H1 (cell line): Measurements from ENCODE around the gene MYRF.

Experiments used
- CTBP2 ChIP-seq: IDR thresholded peaks from 2 replicates; pipeline ENCODE4 v1.7.0; 2011; ENCODE audit warnings: borderline replicate concordance, mild to moderate bottlenecking, moderate library complexity, mixed read lengths, low read length; ENCODE audit not compliant: insufficient read depth, insufficient read length
- FOSL1 ChIP-seq: IDR thresholded peaks from 2 replicates; pipeline ENCODE4 v1.6.1; 2011; ENCODE audit warnings: mild to moderate bottlenecking, low read depth, low read length, moderate library complexity; ENCODE audit not compliant: insufficient read depth
- HDAC6 ChIP-seq: IDR thresholded peaks from one replicate; pipeline ENCODE4 v1.7.1; 2012; ENCODE audit warnings: low read depth, mild to moderate bottlenecking, inconsistent platforms, low read length, moderate library complexity
- KDM1A ChIP-seq: fragments of 200-600, 300-600 bp; sonication (generic); IDR thresholded peaks from 2 replicates; pipeline ENCODE4 v1.7.1; 2016; ENCODE audit warnings: mild to moderate bottlenecking, low read length, borderline replicate concordance
- POLR2A ChIP-seq, 2 experiments: IDR thresholded peaks; 1 replicate in 1 of 2; 2 replicates in 1 of 2; pipeline ENCODE4 v1.6.1; 2011; ENCODE audit warnings: low read depth in 2 of 2, low read length in 2 of 2, mild to moderate bottlenecking in 2 of 2; ENCODE audit errors: control extremely low read depth in 1 of 2
- POLR2AphosphoS5 ChIP-seq: IDR thresholded peaks from 2 replicates; pipeline ENCODE4 v1.6.1; 2011; ENCODE audit warnings: low read depth, low read length
- POU5F1 ChIP-seq: IDR thresholded peaks from 2 replicates; pipeline ENCODE4 v1.6.1; 2011; ENCODE audit warnings: low read depth, mild to moderate bottlenecking, low read length, moderate library complexity
- RAD21 ChIP-seq, 2 experiments: IDR thresholded peaks in 1 of 2; conservative IDR thresholded peaks in 1 of 2; 2 replicates each; pipeline ENCODE4 v1.6.1; 2011; ENCODE audit warnings: low read depth in 2 of 2, low read length in 2 of 2, improper control_type of control experiment in 1 of 2, inconsistent platforms in 1 of 2, mild to moderate bottlenecking in 1 of 2, moderate library complexity in 1 of 2
- RNF2 ChIP-seq: fragments of 200-900, 300-1000 bp; sonication (generic); IDR thresholded peaks from 2 replicates; pipeline ENCODE4 v1.7.1; 2016; ENCODE audit warnings: borderline replicate concordance, low read depth, mild to moderate bottlenecking, antibody characterized with exemption, low read length; ENCODE audit not compliant: poor library complexity, severe bottlenecking; ENCODE audit errors: missing control alignments
- SRF ChIP-seq: IDR thresholded peaks from 2 replicates; pipeline ENCODE4 v1.6.1; 2011; ENCODE audit warnings: mild to moderate bottlenecking, low read depth, low read length, moderate library complexity
- ZNF274 ChIP-seq: IDR thresholded peaks from 2 replicates; pipeline ENCODE4 v1.7.0; 2012; ENCODE audit warnings: low read length, borderline replicate concordance; ENCODE audit errors: extremely low read depth
- TF ChIP-seq, protein P1 (sequence below), 3 experiments: IDR thresholded peaks; 1 replicate in 2 of 3; 2 replicates in 1 of 3; pipeline versions ENCODE4 v1.5.1 to v1.6.1; 2011; ENCODE audit warnings: low read length in 3 of 3, mild to moderate bottlenecking in 3 of 3, inconsistent platforms in 2 of 3, low read depth in 1 of 3, moderate library complexity in 1 of 3; ENCODE audit not compliant: insufficient read depth in 1 of 3; ENCODE audit errors: control extremely low read depth in 1 of 3
- TF ChIP-seq, protein P2 (sequence below): IDR thresholded peaks from 2 replicates; pipeline ENCODE4 v1.6.1; 2011; ENCODE audit warnings: low read length, improper control_type of control experiment

DNA sequence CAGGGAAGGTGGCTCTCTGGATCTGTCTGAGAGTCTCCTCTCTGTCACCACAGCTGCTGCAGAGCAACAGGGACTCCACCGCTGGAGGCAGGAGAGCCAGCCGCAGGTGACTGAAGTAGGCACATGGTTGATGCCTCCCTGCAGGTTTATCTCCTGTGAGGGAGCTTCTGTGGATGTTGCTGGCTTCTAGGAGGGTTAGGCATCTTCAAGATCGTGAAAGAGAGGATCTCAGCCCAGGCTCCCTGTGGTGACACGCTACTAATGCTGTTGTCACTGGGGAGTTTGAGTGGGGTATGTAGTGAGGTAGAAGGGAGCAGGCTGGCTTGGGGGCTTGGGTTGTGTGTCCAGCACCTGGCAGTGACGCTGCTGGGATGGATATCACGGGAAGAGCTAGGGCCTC, 38.1 kb upstream of the MYRF start:
- TF ChIP-seq POLR2A (IDR thresholded peaks at IDR 0.05; ENCODE audit: control extremely low read depth in 1 of 2, low read depth in 2 of 2, low read length in 2 of 2) (no peak), RAD21 (IDR thresholded peaks at IDR 0.05 in 1 of 2, conservative IDR thresholded peaks at IDR 0.05 in 1 of 2; ENCODE audit: low read depth in 2 of 2, low read length in 2 of 2) (no peak), SRF (no peak), CTBP2 (no peak), ZNF274 (no peak), RNF2 (no peak), FOSL1 (no peak), POLR2AphosphoS5 (no peak), KDM1A (no peak), HDAC6 (no peak), POU5F1 (no peak)
- TF ChIP-seq, protein P1, sequence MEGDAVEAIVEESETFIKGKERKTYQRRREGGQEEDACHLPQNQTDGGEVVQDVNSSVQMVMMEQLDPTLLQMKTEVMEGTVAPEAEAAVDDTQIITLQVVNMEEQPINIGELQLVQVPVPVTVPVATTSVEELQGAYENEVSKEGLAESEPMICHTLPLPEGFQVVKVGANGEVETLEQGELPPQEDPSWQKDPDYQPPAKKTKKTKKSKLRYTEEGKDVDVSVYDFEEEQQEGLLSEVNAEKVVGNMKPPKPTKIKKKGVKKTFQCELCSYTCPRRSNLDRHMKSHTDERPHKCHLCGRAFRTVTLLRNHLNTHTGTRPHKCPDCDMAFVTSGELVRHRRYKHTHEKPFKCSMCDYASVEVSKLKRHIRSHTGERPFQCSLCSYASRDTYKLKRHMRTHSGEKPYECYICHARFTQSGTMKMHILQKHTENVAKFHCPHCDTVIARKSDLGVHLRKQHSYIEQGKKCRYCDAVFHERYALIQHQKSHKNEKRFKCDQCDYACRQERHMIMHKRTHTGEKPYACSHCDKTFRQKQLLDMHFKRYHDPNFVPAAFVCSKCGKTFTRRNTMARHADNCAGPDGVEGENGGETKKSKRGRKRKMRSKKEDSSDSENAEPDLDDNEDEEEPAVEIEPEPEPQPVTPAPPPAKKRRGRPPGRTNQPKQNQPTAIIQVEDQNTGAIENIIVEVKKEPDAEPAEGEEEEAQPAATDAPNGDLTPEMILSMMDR (IDR thresholded peaks at IDR 0.05; ENCODE audit: control extremely low read depth in 1 of 3, insufficient read depth in 1 of 3, low read depth in 1 of 3, low read length in 3 of 3), result no peak
- TF ChIP-seq, protein P2, sequence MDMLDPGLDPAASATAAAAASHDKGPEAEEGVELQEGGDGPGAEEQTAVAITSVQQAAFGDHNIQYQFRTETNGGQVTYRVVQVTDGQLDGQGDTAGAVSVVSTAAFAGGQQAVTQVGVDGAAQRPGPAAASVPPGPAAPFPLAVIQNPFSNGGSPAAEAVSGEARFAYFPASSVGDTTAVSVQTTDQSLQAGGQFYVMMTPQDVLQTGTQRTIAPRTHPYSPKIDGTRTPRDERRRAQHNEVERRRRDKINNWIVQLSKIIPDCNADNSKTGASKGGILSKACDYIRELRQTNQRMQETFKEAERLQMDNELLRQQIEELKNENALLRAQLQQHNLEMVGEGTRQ, result no peak
